ENCODE measurements around the gene CEP170B.

- no peak for TF ChIP-seq CTCF (conservative IDR thresholded peaks at IDR 0.05)
- TF ChIP-seq ZFX (IDR thresholded peaks at IDR 0.05): no peak
Observed at GRCh38 chr14:104824353-104824997, 40.6 kb upstream of the CEP170B start.
